ENCODE results near the gene ATP10A.
A peak's percentile ranks its signal among the peaks of the same experiment; 100 is the strongest.
"Not testable (repeated sequence)": the region's sequence is repeated elsewhere in the genome, so short reads cannot be mapped to it uniquely, and the experiment has no call there.

Gene ATP10A

DNA sequence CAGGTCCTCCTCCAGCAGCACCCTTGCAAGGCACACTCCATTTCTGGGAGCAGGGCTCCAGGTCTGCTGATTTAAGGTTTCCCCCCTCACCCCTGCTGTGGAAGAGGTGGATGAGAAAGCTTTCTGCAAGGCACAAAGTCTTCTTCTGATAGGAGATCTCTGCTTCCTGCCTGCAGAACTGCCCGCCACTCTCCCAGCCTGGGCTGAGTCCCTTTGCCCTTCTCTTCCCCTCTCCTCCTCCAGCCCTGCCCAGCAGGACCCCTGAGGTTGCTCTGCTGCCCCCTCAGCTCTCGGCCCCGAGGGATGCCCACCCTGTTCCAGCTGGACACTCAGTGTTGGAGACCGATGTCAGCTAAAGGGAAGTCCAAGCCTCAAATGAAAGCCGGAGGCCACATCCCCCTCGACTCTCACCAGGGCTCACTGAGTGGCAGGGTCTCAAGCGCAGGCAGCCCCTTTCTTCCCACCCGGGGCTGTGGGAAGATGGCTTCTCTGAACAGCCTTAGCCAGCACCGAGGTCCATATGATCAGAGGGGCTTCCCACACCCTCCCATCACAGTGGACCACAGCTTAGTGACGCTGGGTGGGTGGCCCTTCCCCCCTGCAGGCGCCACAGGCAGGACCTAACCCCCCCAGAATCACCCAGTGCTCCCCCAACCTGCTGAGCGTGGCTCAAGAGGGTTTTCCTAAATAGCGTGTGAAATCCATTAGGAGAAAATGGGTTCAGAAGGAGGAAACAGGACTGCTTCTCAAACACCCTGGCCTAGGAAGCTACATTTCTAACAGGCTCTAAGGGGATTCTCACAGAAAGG, 4.0 kb downstream of the ATP10A start:
- no peak for DNase-seq

DNA sequence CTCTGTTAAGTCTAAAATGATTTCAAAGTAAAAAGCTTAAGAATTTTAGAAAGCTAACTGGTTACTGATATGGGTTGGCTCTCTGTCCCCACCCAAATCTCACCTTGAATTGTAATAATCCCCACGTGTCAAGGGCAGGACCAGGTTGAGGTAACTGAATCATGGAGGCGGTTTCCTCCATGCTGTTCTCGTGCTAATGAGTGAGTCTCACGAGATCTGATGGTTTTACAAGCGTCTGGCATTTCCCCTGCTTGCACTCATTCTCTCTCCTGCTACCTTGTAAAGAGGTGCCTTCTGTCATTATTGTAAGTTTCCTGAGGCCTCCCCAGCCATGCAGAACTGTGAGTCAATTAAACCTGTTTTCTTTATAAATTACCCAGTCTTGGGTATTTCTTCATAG, 7.1 kb downstream of the ATP10A start:
- not testable (repeated sequence) for DNase-seq

DNA sequence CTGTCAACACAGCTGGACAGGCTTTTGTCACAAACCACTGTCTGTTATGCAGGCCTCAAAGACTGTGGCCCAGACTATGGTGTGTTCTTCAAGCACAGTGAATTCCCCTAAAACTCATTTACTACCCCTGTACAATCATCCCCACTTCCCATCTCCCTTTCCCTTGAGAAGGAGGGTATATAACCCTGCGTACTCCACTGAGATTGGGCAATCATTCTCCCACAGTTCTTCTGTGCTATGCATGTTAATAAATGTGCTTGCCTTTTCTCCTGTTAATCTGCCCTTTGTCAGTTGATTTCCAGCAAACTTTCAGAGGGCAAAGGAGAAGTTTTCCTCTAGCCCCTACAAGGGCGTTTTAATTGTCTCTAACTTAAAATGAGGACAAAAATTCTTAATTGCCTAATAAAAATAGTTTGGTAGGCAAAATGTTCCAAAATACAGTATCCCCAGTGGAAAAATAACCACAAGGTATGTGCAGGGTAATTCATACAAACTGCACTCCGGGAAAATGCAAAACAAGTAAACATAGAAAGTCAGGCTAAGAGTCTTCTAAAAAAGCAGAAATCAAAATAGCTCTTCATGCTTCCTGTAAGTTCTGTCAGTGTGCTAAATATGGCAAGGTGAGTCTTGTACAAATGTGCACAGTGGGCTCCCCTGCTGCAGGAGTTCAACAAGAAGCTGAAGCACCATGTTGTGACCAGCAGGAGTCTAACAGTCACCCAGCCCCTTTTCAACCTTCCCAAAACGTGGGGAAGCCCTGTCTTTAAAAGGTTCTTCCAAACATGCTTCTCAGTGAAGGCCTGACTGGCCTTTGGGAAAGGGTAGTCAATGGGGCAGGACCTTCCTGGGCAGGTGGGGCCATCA, 10.2 kb downstream of the ATP10A start:
- DNase-seq, result peak in 1 of 2 donors; percentile 36

DNA sequence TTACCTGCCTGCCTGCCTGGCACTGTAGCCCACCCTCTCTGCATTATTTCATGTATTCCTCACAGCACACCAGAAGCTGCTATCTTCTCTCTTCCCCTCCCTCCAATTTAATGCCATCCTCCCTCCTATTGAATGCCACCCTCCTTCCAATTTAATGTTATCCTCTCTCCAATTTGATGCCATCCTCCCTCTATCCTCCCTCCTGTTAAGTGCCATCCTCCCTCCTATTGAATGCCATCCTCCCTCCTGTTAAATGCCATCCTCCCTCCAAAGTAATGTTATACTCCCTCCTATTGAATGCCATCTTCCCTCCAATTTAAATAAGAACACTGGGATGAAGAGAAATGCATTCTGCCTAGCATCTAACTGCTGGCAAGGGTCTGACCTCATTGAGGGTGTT, 11.1 kb downstream of the ATP10A start:
- DNase-seq, result no peak

DNA sequence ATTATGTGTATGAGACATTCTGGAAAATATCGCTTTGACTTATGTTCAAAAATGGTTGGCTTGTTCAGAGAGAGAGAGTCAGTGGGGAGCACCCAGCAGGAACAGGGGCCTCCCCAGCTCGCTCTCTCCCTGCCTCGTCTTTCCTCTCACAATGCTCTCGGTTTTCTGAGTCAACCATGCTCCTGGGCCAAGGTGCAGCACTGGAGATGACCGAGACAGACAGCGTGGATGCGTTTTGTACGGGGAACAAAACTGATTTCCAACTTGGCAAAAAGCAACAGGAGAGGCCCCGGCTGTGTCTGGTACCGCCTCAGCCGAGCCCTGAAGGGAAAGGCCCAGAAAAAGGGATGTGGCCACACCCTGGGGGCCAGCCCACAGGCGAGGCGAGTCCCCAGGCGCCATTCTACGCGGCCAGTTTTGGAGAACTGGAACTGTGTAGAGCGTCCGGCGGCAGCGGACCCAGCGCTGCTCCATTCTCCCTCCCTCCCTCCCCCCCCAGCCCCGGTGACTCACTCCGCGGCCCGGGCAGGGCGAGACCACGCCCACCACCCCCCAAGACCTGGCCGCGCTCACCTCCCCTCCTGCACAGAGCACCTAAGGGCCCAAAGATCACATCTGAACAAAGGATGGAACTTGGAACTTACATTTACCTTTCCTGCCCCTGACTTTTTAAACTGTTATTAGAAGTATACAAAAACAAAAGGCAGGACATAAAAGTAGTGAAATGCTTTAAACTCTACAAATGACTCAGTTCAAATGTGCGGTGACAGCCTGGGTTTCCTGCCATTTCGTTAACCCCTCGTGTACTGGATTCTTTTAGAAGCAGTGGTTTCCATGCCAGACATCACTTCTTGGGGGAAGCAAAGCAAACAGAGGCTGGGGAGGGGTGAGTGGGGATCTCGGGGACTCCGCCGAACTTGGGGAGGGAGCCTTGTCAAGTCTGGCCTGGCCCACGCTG, 12.7 kb downstream of the ATP10A start:
- peak; percentile 77 to 84 for DNase-seq

DNA sequence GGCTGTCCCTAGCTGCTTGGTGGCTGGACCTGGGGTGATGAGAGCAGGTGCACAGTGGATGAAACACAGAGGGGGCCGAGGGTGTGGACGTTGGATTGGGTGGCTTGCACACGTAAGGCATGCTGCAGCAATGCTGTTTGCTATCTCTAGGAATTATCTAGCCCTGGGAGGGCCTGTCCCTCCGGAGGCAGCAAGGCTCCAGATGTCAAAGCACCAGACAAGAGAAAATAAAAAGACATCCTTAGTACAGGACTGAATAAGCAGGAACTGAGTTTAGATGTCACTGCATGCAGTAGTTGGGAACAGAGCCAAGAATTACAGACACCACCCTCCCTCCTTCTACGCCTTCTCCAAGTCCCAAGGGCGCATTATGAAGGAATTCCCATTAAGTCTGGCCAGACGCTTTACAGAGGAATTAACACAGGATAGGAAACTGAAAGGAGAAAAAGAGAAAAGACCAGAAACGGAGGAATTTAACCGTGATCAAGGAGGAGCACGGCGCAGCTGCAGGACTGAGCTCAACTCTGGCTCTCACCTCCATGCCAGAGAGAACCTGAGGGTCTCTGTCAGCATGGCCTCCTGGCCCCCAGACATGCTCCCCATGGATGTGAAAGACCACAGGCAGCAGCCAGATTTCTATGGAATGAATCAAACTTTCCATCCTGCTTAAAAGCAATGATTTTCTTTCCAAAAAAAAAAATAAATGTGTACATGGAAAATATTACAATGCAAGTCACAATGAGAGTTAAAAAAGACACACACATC, 13.8 kb downstream of the ATP10A start:
- DNase-seq, result peak in 1 of 2 donors; percentile 48

DNA sequence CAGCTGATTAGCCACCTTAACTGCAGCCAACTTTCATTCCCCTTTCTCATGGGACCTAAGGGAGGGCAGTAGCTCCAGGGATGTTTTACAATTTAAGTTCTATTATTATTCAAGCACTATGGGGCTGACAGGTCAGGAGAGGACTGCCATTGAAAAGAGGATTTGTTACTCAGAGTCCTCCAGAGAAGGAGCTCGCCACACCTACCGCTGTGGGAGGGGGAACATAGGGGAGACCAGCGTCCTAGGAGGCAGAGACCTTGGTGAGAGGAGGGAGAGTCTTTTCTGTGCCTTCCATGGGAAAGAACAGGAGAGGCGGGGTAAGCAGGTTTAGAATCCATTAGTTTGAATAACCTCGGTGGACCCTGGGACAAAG, 14.4 kb downstream of the ATP10A start:
- no peak for DNase-seq

DNA sequence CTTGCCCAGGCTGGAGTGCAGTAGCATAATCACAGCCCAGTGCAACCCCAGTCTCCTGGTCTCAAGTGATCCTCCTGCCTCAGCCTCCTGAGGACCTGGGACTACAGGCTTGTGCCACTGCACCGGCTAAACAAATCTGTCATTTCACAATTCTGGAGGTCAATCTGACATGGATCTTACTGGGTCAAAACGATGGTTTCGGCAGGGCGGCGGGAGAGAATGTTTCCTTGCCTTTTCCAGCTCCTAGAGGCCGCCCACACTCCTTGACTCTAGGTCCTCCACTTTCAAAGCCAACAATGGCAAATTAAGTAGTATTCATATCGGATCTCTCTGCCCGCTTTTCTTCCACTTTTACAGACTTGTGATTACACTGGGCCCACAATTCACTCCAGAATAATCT, 14.8 kb downstream of the ATP10A start:
- no peak for DNase-seq

DNA sequence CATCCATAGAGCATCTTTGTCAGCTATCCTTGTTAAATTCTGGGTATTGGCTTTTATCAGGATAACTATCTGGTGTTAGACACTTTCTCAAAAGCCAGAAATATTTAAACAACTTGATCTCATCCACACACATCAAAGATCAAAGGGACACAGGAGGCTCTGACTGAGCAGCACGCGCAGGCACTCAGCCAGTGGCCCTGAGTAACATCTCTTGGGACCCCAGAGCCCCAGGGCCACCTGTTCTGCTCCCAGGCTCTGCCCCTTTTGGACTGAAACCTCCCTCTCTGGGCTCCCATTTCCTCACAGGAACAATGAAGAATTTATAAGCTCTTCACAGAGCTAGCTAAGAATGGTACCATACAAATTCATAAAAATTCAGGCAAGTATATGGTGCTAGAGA, 16.1 kb downstream of the ATP10A start:
- DNase-seq, result no peak

DNA sequence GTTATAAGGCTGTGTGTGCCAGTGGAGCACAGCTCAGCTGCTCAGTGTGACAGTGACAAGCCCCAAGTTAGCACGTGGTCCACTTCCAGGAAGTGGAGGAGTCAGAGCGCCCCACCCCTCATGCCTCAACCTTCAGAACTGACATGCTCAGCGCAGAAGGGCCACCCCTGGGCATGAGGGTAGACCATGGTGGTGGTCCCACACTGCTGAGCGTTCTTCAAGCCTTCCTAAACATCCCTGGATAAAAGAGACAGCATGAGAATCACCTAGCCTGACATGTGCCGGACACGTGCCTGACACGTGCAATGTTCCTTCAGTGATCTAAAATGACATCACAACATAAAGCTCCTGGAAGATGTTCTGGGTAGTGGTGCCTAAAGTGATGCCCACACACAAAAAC, 16.8 kb downstream of the ATP10A start:
- no peak for DNase-seq

DNA sequence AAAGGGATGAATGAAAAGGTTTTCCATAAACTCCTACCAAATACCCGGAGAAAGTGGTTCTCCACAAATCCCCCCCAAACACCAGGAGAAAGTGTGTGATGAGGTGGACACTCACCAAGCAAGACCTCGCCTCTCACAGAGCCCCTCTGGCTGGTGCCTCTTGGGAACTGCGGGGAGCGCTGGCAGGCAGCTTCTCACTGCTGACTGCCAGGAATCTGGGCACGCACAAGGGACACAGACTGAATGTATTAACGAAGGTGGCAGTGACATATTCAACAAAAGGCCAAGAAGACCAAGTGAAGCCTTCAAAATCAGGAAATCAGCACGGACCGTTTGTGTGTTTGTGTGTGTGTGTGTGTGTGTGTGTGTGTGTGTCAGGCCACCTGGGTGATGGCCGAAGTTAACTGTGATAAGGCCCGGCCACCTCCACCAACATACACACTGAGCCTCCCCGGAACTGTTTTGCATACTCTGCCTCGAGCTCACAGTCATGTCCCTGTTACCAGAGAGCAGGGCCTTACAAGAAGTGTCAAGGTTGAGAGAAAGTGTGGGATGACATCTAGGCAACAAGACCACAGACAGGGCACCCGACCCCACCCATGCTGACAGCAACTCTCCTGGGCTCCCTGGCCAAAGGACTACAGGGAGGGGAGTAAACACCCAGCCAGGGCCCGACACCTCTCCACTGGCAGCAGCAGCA, 18.0 kb downstream of the ATP10A start:
- DNase-seq, result no peak

DNA sequence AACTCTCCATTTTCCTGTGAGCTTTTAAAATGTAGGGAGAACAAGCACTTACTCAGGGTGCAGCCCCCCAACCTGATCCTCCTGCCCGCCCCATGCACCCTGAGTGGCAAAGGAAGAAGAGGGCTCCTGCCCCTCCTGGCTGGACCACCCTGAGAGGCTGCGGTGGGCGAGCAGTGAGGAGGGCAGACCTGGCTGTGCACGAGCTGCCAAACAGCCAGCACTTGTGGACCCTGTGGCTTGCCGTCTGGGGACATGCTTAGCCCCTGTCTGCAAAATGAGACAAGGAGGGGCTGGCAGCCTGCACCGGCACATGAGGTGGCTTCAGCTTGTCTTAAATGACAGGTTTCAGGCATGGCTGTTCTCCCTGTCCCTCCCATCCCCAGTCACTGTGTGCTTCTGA, 18.6 kb downstream of the ATP10A start:
- DNase-seq, result no peak

DNA sequence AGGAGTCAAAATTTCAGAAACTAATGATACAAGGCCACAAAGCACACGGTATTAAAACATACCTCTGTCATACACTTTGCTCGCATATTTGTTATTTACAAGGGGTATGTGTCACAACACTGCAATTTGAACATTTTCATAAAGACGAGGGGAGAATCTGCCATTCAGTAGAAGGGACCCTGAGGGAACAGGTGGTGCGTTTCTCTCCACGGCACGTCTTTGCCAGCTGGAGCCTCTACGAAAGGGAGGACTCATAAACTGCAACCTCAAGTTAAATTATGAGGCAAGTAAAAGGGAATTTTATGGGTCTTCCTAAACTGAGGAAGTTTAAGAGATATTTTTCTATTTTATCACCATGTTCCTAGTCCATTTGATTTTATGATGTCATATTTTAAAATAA, 19.1 kb downstream of the ATP10A start:
- no peak for DNase-seq

DNA sequence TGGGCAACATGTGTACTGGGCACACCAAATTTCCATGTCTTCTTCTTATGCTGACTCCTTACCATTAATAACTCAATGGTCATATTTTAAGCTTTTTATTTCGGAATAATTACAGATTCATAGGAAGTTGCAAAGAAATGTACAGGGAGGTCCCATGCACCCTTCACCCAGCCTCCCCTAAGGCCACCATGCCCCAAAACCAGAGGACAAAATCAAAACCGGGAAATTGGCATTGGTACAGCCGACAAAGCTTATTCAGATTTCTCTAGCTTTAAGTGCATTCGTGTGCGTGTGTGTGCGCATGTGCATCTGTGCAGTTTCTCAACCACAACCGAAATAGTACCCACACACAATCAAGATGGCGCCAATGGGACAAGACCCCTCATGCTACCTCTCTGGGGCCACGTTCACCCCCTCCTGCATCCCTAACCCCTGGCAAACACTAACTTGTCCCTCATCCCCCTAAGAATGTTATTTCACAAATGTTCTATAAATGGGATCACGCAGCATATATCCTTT, 23.4 kb downstream of the ATP10A start:
- no peak for DNase-seq

DNA sequence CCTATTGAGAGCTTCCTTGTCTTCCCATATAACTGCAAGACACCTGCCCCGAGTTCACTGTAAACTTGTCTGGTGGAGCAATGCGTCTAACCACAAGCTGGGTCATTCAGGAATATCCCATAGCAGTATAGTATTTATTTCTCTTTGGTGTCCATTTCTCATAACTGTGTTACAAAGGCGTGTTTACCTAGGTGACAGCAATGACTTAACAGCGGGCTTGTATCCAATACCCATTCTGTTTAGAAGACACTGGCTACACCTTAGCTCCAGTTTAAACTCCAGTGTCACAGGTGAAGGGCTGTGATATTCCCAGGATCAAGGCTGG, 24.3 kb downstream of the ATP10A start:
- DNase-seq, result no peak

DNA sequence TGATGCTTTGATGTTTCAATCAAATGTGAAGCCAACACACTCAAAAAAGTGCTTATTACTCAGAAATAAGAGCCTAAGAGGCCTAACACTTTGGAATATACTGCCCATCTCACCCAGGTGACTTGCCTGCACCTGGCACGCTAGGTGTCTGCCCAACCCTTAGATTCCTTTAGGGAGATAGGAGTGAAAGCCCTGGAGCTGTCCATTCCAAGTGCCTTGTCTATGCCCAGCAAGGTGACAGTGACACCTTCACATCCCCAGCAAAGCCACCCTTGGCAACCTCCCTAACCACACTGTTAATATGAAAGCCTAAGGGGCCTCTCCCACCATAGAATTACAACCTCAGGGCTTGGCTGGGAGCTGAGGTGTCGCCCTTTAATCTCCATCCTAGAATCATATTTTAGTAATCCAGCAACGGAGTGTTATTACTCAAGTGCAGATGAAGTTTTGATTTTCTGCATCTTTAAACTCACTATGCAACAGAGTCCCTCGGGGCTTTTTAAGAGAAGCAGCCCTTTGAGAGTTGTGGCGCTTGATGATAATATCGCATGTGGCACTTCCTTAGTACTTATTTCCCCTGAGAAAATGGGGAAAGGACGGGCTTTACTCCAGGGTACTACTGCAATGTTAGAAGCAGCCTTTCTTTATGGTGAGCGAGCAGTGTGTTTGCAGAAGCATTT, 24.8 kb downstream of the ATP10A start:
- DNase-seq, result no peak

DNA sequence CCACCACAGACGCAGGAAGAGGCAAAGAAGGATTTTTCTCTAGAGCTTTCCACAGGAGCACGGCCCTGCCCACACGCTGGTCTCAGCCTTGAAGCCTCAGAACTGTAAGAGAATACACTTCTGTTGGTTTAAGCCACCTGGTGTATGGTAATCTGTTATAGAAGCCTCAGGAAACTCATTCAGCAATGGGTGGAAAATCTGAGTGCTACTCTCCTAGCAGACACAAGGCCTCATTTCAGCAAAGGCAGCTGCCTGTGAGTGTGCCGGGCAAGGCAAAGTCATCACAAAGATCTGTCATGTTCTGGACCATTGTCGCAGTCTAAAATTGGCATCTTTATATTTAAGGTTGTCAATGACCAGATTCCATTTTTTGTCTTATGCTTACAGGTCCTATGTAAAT, 31.0 kb downstream of the ATP10A start:
- no peak for DNase-seq

DNA sequence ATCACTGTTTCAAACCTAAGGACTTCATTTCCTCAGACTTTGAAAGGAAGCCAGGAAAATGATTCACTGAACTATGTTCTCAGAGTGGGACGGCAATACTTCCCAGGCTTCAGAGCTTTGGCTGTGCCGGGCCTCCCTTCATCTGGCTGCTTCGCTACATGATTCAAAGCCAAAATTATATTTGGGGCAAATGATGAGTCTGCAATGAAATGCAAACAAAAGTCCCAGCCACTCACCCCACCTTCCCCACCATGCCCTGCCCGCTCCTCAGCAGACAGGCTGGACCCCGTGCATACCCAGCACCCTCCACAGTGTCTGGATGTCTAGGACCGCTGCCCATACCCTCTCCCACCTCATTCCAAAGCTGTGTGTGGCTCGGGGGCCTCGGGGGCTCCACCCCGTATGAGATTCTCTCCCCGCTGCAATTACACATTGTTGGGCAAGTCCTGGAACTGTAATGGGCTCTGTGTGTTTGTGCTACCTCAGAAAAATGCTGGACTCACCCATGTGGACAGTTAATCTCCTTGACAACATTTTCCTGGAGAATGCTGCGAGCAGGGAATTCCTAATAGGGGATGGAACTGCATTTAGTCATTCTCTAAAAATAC, 32.2 kb downstream of the ATP10A start:
- no peak for DNase-seq

DNA sequence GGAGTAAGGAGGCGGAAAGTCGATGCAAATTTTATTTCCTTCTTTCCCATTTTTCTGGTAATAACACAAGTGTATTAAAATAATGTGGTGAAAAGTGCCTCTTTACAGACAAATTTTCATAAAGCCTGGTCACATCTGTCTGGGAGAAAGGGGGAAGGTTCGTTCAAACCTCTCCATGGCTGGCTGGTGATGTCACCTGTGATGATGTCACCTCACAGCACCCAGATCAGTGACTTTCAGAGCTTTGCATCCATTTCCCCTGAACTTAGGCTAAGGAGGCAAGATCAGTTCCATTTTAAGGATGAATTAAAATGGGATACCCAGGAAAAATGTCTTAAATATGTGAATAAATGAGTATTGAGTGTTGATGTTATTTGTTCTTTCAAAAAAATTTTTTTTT, 34.1 kb downstream of the ATP10A start:
- DNase-seq, result no peak

DNA sequence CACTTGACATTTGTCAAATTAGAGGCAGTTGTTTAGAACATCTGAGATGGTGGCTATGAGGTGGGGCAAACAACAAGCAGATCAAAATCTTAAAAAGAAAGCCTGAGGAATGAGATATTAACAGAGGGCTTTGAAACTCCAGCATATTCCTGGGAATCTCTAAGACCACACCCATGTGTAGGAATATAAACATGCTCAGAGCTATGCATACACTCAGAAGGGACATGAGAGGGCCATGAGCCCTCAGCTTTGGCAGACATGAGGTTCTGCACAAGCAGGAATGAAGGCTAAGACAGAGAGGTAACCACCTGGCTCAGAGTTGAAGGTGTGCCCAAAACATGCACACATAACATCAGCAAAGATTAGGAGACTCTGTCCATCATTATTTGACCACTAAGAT, 37.9 kb downstream of the ATP10A start:
- no peak for DNase-seq

DNA sequence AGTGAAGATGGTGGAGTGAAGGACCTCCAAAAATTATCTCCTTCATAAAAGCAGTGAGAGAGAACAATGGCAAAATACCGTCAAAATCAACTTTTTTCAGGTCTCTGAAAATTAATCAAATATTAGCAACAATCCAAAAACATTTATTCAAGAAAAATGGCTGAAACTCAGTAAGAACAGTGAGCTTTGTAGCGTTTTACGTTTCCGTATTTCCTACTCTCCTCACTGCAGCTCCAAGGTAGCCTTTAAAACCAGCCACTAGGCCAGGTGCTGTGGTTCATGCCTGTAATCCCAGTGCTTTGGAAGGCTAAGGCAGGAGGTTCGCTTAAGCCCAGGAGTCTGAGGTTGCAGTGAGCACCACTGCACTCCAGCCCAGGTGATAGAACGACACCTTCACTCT, 38.5 kb downstream of the ATP10A start:
- no peak for DNase-seq

Measured in bone marrow (tissue), 2 donors.